ENCODE data around the gene HTT-AS.
A peak's percentile ranks its signal among the peaks of the same experiment; 100 is the strongest.
"Not testable (repeated sequence)": the region's sequence is repeated elsewhere in the genome, so short reads cannot be mapped to it uniquely, and the experiment has no call there.

Gene HTT-AS

GRCh38 chr4:3074078-3074845 lies at the start of gene HTT-AS, which contains the start of gene HTT:
Gene HTT-AS (minus strand): TSS chr4:3074538.
Gene HTT (plus strand): TSS chr4:3074681. CDS start chr4:3074826, 145 bp downstream.
- peak; percentile 79 for DNase-seq

- no peak for DNase-seq
Measured at GRCh38 chr4:3123181-3123671, 48.9 kb upstream of the HTT-AS start.

- DNase-seq = no peak
Measured at GRCh38 chr4:3122081-3122563, 47.8 kb upstream of the HTT-AS start.

- no peak for DNase-seq
Measured at GRCh38 chr4:3121596-3121995, 47.3 kb upstream of the HTT-AS start.

GRCh38 chr4:3121110-3121509 lies 46.8 kb upstream of the HTT-AS start:
- no peak for DNase-seq

GRCh38 chr4:3119464-3119863 lies 45.1 kb upstream of the HTT-AS start:
- no peak for DNase-seq

- no peak for DNase-seq
Measured at GRCh38 chr4:3118312-3118711, 44.0 kb upstream of the HTT-AS start.

GRCh38 chr4:3116955-3117354 lies 42.6 kb upstream of the HTT-AS start:
- no peak for DNase-seq

- no peak for DNase-seq
Measured at GRCh38 chr4:3115637-3116270, 41.4 kb upstream of the HTT-AS start.

GRCh38 chr4:3114377-3114776 lies 40.0 kb upstream of the HTT-AS start:
- DNase-seq = no peak

- no peak for DNase-seq
Measured at GRCh38 chr4:3112609-3113469, 38.5 kb upstream of the HTT-AS start.

- DNase-seq = no peak
Measured at GRCh38 chr4:3112201-3112600, 37.9 kb upstream of the HTT-AS start.

GRCh38 chr4:3111461-3111860 lies 37.1 kb upstream of the HTT-AS start:
- no peak for DNase-seq

- DNase-seq = no peak
Measured at GRCh38 chr4:3108211-3108610, 33.9 kb upstream of the HTT-AS start.

GRCh38 chr4:3107691-3108121 lies 33.4 kb upstream of the HTT-AS start:
- DNase-seq = no peak

- DNase-seq = no peak
Measured at GRCh38 chr4:3107271-3107670, 32.9 kb upstream of the HTT-AS start.

- DNase-seq = peak; percentile 36
Measured at GRCh38 chr4:3106339-3107186, 32.2 kb upstream of the HTT-AS start.

GRCh38 chr4:3098346-3098745 lies 24.0 kb upstream of the HTT-AS start:
- DNase-seq = no peak

GRCh38 chr4:3096202-3096601 lies 21.9 kb upstream of the HTT-AS start:
- no peak for DNase-seq

- not testable (repeated sequence) for DNase-seq
Measured at GRCh38 chr4:3094701-3095100, 20.4 kb upstream of the HTT-AS start.

- DNase-seq = no peak
Measured at GRCh38 chr4:3091464-3091863, 17.1 kb upstream of the HTT-AS start.

All from NCI-H1694 treated with DMSO at 0.1 percent for 48 hours (cell line).